K562 (cell line): ENCODE data around the gene TMEM187. TPM values are rescaled to one million over a fixed set of nuclear protein-coding genes. Genes with fewer than 3 reads are reported as not detected.

Experiments used
- CXXC5 ChIP-seq: fragments of 250-450 bp; sonication (Bioruptor Pico); IDR thresholded peaks from 2 replicates; pipeline ENCODE4 v1.8.0; 2022; ENCODE audit warnings: inconsistent platforms, mild to moderate bottlenecking, moderate library complexity
- EP400 ChIP-seq: fragments of 450-650 bp; IDR thresholded peaks from 2 replicates; pipeline ENCODE4 v1.6.1; 2017; ENCODE audit warnings: antibody characterized with exemption, mild to moderate bottlenecking, moderate library complexity
- ESRRB ChIP-seq: fragments of 250-450 bp; sonication (Bioruptor Pico); IDR thresholded peaks from 2 replicates; pipeline ENCODE4 v1.5.0; 2020; ENCODE audit warnings: mild to moderate bottlenecking, moderate library complexity, borderline replicate concordance
- ETS2 ChIP-seq: IDR thresholded peaks from 2 replicates; pipeline ENCODE4 v1.6.1; 2016; ENCODE audit warnings: borderline replicate concordance, missing genetic modification characterization, mild to moderate bottlenecking, moderate library complexity, missing compliant biosample characterization; ENCODE audit not compliant: poor library complexity, severe bottlenecking
- JUN ChIP-seq, 2 experiments: sonication (generic) in 1 of 2; formaldehyde crosslinking in 1 of 2; IDR thresholded peaks; 2 replicates each; pipeline versions ENCODE4 v1.6.1 to v1.8.0; 2012 to 2022; ENCODE audit warnings: borderline replicate concordance in 2 of 2, mild to moderate bottlenecking in 2 of 2, improper control_type of control experiment in 1 of 2, low read depth in 1 of 2, low read length in 1 of 2, missing genetic modification reagents in 1 of 2
- MCM2 ChIP-seq: fragments of 450-650 bp; IDR thresholded peaks from 2 replicates; pipeline ENCODE4 v1.6.1; 2017; ENCODE audit warnings: low read depth, mild to moderate bottlenecking
- NR2C1 ChIP-seq, 2 experiments: fragments of 450-650 bp; IDR thresholded peaks; 2 replicates each; pipeline ENCODE4 v1.6.1; 2017; ENCODE audit warnings: mild to moderate bottlenecking in 2 of 2, antibody characterized with exemption in 1 of 2, inconsistent platforms in 1 of 2, missing compliant biosample characterization in 1 of 2, missing genetic modification characterization in 1 of 2
- PCBP1 ChIP-seq: fragments of 200-400 bp; formaldehyde crosslinking; IDR thresholded peaks from 2 replicates; pipeline ENCODE4 v1.6.1; 2018; ENCODE audit warnings: mild to moderate bottlenecking, low read depth, low read length; ENCODE audit not compliant: poor library complexity, severe bottlenecking
- RBM22 ChIP-seq: fragments of 200-400 bp; formaldehyde crosslinking; IDR thresholded peaks from 2 replicates; pipeline ENCODE4 v1.6.1; 2018; ENCODE audit warnings: low read length, low read depth; ENCODE audit not compliant: poor library complexity, severe bottlenecking
- SMARCA5 ChIP-seq: fragments of 450-650 bp; IDR thresholded peaks from 2 replicates; pipeline ENCODE4 v1.6.1; 2016
- SP2 ChIP-seq: IDR thresholded peaks from 2 replicates; pipeline ENCODE4 v1.6.1; 2011; ENCODE audit warnings: mild to moderate bottlenecking, low read depth, low read length, moderate library complexity; ENCODE audit not compliant: poor library complexity, severe bottlenecking; ENCODE audit errors: extremely low read depth
- TCF3 ChIP-seq: sonication (generic); formaldehyde crosslinking; IDR thresholded peaks from 2 replicates; pipeline ENCODE4 v1.4.0; 2020; ENCODE audit warnings: mild to moderate bottlenecking, missing genetic modification reagents
- ZBED1 ChIP-seq: IDR thresholded peaks from 2 replicates; pipeline ENCODE4 v1.6.1; 2014
- ZNF436 ChIP-seq: fragments of 250-450, 450-650 bp; sonication (Bioruptor Pico); formaldehyde crosslinking; IDR thresholded peaks from 2 replicates; pipeline ENCODE4 v1.7.0; 2020; ENCODE audit warnings: mild to moderate bottlenecking
- ZNF785 ChIP-seq: fragments of 250-450 bp; sonication (Bioruptor Pico); IDR thresholded peaks from 2 replicates; pipeline ENCODE4 v1.4.0; 2020; ENCODE audit warnings: mild to moderate bottlenecking
- polyA plus RNA-seq, 8 experiments: library from polyadenylated mRNA; depleted of rRNA in 4 of 8; stranded (reverse) in 5 of 8; unstranded in 3 of 8; fragments of >200 nt; fragmentation: Nextera tagmentation in 2 of 8; fragmentation: Illumina TruSeq in 1 of 8; extraction: Ambion mirVana in 2 of 8; extraction: Trizol in 1 of 8; gene quantifications; 2 replicates each; pipeline versions ENCODE4 v1.2.1 to v1.2.3, GENCODE V29; 2011 to 2014; ENCODE audit warnings: inconsistent platforms in 1 of 8, missing spikeins in 1 of 8
- total RNA-seq, 7 experiments: library from RNA; depleted of rRNA in 6 of 7; stranded (reverse); fragments of >200 nt in 6 of 7; fragmentation: Illumina TruSeq in 2 of 7; extraction: Trizol in 2 of 7; gene quantifications; 2 replicates each; pipeline versions ENCODE4 v1.2.1 to v1.2.3, GENCODE V29; 2011 to 2021; ENCODE audit warnings: low replicate concordance in 1 of 7
- TF ChIP-seq, protein P1 (sequence below): conservative IDR thresholded peaks from 2 replicates; pipeline ENCODE4 v1.6.1; 2011; ENCODE audit warnings: low read depth, mild to moderate bottlenecking, low read length; ENCODE audit not compliant: control insufficient read depth
- TF ChIP-seq, protein P2 (sequence below): fragments of 450-650 bp; formaldehyde crosslinking; IDR thresholded peaks from 2 replicates; pipeline ENCODE4 v1.4.0; 2022; ENCODE audit warnings: missing genetic modification characterization
- TF ChIP-seq, protein P3 (sequence below), 2 experiments: fragments of 450-650 bp; IDR thresholded peaks; 2 replicates each; pipeline ENCODE4 v1.6.1; 2016
- TF ChIP-seq, protein P4 (sequence below): fragments of 250-450 bp; sonication (Bioruptor Pico); IDR thresholded peaks from 2 replicates; pipeline ENCODE4 v1.4.0; 2020; ENCODE audit warnings: borderline replicate concordance
- TF ChIP-seq, protein P5 (sequence below): sonication (generic); formaldehyde crosslinking; IDR thresholded peaks from 2 replicates; pipeline ENCODE4 v1.5.0; 2020; ENCODE audit warnings: missing genetic modification reagents

The TMEM187 gene
- total and polyA plus RNA-seq, 9 of the 15 experiments (the other 6 are each of a cell fraction or from before 2014, with no cell fraction given): 0.13 to 6.4 (median 1.6) TPM

DNA sequence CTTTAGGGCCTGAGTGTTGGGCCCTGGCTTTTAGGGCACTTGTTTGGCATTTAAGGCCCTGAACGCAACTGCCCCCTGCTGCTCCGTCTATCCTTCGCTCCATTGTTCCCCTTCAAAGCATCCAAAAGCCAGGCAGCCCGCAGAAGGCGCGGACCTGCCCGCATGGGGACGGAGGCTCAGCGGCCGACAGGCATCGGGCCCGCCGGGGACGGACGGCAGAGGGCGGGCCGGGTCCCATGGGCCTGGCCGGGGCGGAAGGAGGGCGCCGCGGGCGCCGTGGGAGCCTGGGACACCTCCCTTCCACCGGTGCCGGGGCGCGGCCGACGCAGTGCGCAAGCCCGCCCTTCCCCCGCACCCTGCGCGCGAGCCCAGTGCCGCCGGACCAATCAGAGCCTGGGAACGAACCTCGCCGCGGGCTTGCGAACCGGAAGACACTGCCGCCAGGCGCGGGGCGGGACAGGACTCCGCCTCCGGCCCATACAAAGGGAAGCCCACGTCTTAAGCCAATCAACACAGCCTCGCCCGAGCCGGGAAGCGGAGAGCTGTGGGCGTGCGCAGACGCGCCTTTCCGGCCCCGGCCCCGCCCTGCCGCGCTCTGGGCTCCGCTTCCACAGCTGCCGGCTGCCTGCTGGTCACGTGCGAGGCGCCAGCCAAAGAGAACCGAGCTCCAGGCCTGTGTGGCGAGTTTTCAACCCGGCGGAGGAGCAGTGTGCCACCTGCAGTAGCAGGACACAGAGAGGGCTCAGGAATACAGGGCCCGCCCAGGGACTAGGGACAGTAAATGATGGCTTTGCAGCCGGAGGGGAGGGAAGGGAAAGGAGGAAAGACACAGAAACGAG lies 44.4 kb upstream of the TMEM187 start (continued):
- TF ChIP-seq JUN (IDR thresholded peaks at IDR 0.05; ENCODE audit: borderline replicate concordance, low read depth, low read length) (0 out of 2 replicates have a peak, but pooled peaks have one; percentile 14), JUN (CRISPR knock-in tag; IDR thresholded peaks at IDR 0.05; ENCODE audit: borderline replicate concordance) (no peak), MCM2 (no peak), RBM22 (no peak), ZBED1 (no peak), PCBP1 (peak; percentile 37), ETS2 (tag) (no peak), CXXC5 (CRISPR knock-in tag) (peak; percentile 95), ZNF785 (CRISPR knock-in tag) (no peak), TCF3 (CRISPR knock-in tag) (no peak), NR2C1 (IDR thresholded peaks at IDR 0.05) (no peak), NR2C1 (tag; IDR thresholded peaks at IDR 0.05) (no peak), ESRRB (CRISPR knock-in tag) (no peak), ZNF436 (CRISPR knock-in tag) (no peak), SP2 (peak; percentile 36), EP400 (peak; percentile 41; the same call in 1 of the 2 replicates), SMARCA5 (no peak)
- TF ChIP-seq, protein P1, sequence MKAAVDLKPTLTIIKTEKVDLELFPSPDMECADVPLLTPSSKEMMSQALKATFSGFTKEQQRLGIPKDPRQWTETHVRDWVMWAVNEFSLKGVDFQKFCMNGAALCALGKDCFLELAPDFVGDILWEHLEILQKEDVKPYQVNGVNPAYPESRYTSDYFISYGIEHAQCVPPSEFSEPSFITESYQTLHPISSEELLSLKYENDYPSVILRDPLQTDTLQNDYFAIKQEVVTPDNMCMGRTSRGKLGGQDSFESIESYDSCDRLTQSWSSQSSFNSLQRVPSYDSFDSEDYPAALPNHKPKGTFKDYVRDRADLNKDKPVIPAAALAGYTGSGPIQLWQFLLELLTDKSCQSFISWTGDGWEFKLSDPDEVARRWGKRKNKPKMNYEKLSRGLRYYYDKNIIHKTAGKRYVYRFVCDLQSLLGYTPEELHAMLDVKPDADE: 0 out of 2 replicates have a peak, but pooled peaks have one; percentile 41
- TF ChIP-seq, protein P2, sequence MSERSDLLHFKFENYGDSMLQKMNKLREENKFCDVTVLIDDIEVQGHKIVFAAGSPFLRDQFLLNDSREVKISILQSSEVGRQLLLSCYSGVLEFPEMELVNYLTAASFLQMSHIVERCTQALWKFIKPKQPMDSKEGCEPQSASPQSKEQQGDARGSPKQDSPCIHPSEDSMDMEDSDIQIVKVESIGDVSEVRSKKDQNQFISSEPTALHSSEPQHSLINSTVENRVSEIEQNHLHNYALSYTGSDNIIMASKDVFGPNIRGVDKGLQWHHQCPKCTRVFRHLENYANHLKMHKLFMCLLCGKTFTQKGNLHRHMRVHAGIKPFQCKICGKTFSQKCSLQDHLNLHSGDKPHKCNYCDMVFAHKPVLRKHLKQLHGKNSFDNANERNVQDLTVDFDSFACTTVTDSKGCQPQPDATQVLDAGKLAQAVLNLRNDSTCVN (CRISPR knock-in tag): no peak
- TF ChIP-seq, protein P3, sequence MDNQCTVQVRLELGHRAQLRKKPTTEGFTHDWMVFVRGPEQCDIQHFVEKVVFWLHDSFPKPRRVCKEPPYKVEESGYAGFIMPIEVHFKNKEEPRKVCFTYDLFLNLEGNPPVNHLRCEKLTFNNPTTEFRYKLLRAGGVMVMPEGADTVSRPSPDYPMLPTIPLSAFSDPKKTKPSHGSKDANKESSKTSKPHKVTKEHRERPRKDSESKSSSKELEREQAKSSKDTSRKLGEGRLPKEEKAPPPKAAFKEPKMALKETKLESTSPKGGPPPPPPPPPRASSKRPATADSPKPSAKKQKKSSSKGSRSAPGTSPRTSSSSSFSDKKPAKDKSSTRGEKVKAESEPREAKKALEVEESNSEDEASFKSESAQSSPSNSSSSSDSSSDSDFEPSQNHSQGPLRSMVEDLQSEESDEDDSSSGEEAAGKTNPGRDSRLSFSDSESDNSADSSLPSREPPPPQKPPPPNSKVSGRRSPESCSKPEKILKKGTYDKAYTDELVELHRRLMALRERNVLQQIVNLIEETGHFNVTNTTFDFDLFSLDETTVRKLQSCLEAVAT (IDR thresholded peaks at IDR 0.05): peak in 1 of 2 experiments; percentile 56; a peak in 1 of 4 replicates
- TF ChIP-seq, protein P4, sequence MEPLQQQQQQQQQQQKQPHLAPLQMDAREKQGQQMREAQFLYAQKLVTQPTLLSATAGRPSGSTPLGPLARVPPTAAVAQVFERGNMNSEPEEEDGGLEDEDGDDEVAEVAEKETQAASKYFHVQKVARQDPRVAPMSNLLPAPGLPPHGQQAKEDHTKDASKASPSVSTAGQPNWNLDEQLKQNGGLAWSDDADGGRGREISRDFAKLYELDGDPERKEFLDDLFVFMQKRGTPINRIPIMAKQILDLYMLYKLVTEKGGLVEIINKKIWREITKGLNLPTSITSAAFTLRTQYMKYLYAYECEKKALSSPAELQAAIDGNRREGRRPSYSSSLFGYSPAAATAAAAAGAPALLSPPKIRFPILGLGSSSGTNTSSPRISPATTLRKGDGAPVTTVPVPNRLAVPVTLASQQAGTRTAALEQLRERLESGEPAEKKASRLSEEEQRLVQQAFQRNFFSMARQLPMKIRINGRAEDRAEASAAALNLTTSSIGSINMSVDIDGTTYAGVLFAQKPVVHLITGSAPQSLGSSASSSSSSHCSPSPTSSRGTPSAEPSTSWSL (CRISPR knock-in tag): no peak
- TF ChIP-seq, protein P5, sequence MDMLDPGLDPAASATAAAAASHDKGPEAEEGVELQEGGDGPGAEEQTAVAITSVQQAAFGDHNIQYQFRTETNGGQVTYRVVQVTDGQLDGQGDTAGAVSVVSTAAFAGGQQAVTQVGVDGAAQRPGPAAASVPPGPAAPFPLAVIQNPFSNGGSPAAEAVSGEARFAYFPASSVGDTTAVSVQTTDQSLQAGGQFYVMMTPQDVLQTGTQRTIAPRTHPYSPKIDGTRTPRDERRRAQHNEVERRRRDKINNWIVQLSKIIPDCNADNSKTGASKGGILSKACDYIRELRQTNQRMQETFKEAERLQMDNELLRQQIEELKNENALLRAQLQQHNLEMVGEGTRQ (CRISPR knock-in tag): peak; percentile 95
